Measurements from ENCODE around the gene MGAT4A. TPM values are rescaled to one million over a fixed set of nuclear protein-coding genes. Genes with fewer than 3 reads are reported as not detected.

Gene MGAT4A
- total and polyA plus RNA-seq, 4 donors, result 16.1 to 43.7 (median 31.9) TPM

DNA sequence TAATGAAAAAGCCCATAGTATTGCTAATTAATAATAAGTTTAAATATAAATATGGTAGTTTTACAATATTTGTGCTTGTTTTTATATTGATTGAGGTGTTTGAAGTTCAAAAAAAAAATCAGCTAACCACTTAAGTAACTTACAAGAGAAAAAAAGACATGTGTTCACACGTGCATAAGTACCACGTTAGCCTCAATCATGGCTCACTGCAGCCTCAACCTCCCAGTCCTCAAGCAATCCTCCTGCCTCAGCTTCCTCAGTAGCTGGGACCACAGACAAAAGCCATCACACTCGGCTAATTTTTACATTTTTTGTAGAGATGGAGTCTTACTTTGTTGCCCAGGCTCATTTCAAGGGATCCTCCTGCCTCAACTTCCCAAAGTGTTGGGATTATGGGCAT, 19.4 kb downstream of the MGAT4A start:
- WGBS, 2 donors, result 81 to 88% methylated on average over 3 of the region's 3 CpGs

DNA sequence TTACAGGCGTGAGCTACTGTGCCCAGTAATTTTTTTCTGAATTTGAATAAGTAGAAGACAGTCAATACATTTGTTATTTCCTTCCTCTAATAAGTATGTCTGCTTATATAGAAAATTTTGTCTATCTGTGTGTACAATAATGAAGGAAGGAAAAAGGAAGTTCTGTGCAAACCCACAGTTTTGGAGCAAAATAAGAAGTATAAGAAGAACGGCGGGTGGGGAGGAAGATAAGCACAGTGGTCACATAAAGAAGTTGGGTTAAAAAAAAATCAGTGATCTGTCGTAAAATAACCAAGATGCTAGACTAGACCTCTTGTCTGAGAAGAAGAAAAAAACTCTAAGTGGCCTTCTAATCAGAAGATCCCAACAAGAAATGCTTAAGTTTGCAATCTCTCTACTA, 20.2 kb downstream of the MGAT4A start:
- H3K4me1 ChIP-seq (ENCODE audit: control insufficient read depth in 5 of 5, insufficient read depth in 5 of 5, low read length in 5 of 5), result peaks cover 0 to 16% (median 2%) of the 10 kb centered on the region in 5 donors
- peaks cover 0 to 4% (median 0%) of the 10 kb centered on the region in 3 donors for H3K27me3 ChIP-seq (ENCODE audit: control insufficient read depth in 3 of 3, insufficient read depth in 3 of 3, low read length in 2 of 3)
- ATAC-seq (ENCODE audit: insufficient read depth, low FRiP score) (no peak), DNase-seq (no peak)
- no peak overlapping the region for H3K9ac ChIP-seq (ENCODE audit: insufficient read depth in 1 of 2, low read length in 2 of 2)
- H3K27ac ChIP-seq (ENCODE audit: low read depth in 1 of 2, low read length in 1 of 2), result no peak overlapping the region
- no peaks in the 10 kb centered on the region for H3K36me3 ChIP-seq (ENCODE audit: control insufficient read depth in 4 of 4, insufficient read depth in 4 of 4, low read length in 4 of 4)
- no peak for TF ChIP-seq CTCF (IDR thresholded peaks at IDR 0.05; ENCODE audit: control extremely low read depth, extremely low read depth)
- H3K4me3 ChIP-seq, result no peak overlapping the region
- 22 to 48% methylated on average over 4 of the region's 4 CpGs for WGBS, 2 donors
- H3K9me3 ChIP-seq (ENCODE audit: control insufficient read depth in 4 of 4, insufficient read depth in 3 of 4, low read length in 3 of 4), result no peaks in the 10 kb centered on the region

More for the DNA sequence above, 19.4 kb downstream of the MGAT4A start:
- Histone ChIP-seq H3K9me3 (ENCODE audit: control insufficient read depth in 4 of 4, insufficient read depth in 3 of 4, low read length in 3 of 4) (no peaks in the 10 kb centered on the region), H3K27ac (ENCODE audit: low read depth in 1 of 2, low read length in 1 of 2) (no peak overlapping the region), H3K4me1 (ENCODE audit: control insufficient read depth in 5 of 5, insufficient read depth in 5 of 5, low read length in 5 of 5) (peaks cover 0 to 16% (median 2%) of the 10 kb centered on the region in 5 donors), H3K9ac (ENCODE audit: insufficient read depth in 1 of 2, low read length in 2 of 2) (no peak overlapping the region), H3K27me3 (ENCODE audit: control insufficient read depth in 3 of 3, insufficient read depth in 3 of 3, low read length in 2 of 3) (peaks cover 0 to 4% (median 0%) of the 10 kb centered on the region in 3 donors), H3K36me3 (ENCODE audit: control insufficient read depth in 4 of 4, insufficient read depth in 4 of 4, low read length in 4 of 4) (no peaks in the 10 kb centered on the region), H3K4me3 (no peak overlapping the region)
- no peak for ATAC-seq (ENCODE audit: insufficient read depth, low FRiP score)
- TF ChIP-seq CTCF (IDR thresholded peaks at IDR 0.05; ENCODE audit: control extremely low read depth, extremely low read depth), result no peak
- DNase-seq, result no peak

DNA sequence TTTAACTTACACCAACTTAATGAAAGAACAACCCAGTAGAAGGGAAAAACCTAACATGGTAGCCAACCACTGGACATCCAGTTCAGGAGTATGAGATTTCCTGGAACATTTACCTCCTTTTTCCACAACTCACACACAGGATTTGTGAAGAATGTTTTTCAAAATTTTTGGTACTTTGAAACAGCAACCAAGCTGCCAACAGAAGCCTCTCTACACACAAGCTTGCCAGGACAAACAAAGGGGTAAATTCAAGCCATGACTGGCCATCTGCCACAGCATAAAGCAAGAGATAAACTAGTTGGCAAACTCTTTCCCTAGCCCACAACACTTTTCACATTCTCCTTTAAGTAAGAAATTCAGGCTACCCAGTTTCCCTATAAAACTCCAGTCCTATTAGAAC, 21.4 kb downstream of the MGAT4A start:
- no peak for DNase-seq
- H3K4me1 ChIP-seq (ENCODE audit: control insufficient read depth in 5 of 5, insufficient read depth in 5 of 5, low read length in 5 of 5), result peaks cover 0 to 23% (median 2%) of the 10 kb centered on the region in 5 donors
- peaks cover 0 to 4% (median 0%) of the 10 kb centered on the region in 3 donors for H3K27me3 ChIP-seq (ENCODE audit: control insufficient read depth in 3 of 3, insufficient read depth in 3 of 3, low read length in 2 of 3)
- no peak overlapping the region for H3K9ac ChIP-seq (ENCODE audit: insufficient read depth in 1 of 2, low read length in 2 of 2)
- no peaks in the 10 kb centered on the region for H3K36me3 ChIP-seq (ENCODE audit: control insufficient read depth in 4 of 4, insufficient read depth in 4 of 4, low read length in 4 of 4)
- H3K4me3 ChIP-seq, result no peak overlapping the region
- no peak for TF ChIP-seq CTCF (IDR thresholded peaks at IDR 0.05; ENCODE audit: control extremely low read depth, extremely low read depth)
- peak overlapping the region in 1 of 2 donors; percentile 18 for H3K27ac ChIP-seq (ENCODE audit: low read depth in 1 of 2, low read length in 1 of 2)
- ATAC-seq (ENCODE audit: insufficient read depth, low FRiP score), result no peak
- no peaks in the 10 kb centered on the region for H3K9me3 ChIP-seq (ENCODE audit: control insufficient read depth in 4 of 4, insufficient read depth in 3 of 4, low read length in 3 of 4)
